AG09319 (cell line): ENCODE results near the gene SARS1.

Experiments used
- DNase-seq: peaks from one replicate; pipeline ENCODE4 v3.0.0-alpha.2; 2010; ENCODE audit warnings: low read depth; ENCODE audit errors: extremely low read depth
- TF ChIP-seq, protein P1 (sequence below): IDR thresholded peaks from 2 replicates; pipeline ENCODE4 v1.5.1; 2011; ENCODE audit warnings: low read depth, mild to moderate bottlenecking, inconsistent platforms, low read length, moderate library complexity

SARS1 gene

DNA sequence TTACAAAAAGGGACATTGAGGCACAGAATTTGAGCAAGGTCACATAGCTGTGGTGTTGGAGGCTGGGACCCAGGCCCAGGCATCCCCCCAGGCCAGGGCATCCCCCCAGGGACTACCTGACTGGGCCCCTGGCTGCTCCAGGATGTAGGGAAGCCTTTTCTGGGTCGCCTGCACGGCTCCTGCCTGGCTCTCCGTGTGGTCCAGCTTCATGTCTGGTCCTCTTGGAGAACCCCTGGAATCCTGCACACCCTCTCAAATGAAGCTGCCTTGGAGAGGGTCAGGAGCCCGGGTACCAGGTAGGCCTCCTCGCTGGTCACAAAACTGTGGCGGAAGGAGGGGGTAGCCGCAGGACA lies 34.7 kb downstream of the SARS1 start:
- DNase-seq, result no peak
- TF ChIP-seq, protein P1, sequence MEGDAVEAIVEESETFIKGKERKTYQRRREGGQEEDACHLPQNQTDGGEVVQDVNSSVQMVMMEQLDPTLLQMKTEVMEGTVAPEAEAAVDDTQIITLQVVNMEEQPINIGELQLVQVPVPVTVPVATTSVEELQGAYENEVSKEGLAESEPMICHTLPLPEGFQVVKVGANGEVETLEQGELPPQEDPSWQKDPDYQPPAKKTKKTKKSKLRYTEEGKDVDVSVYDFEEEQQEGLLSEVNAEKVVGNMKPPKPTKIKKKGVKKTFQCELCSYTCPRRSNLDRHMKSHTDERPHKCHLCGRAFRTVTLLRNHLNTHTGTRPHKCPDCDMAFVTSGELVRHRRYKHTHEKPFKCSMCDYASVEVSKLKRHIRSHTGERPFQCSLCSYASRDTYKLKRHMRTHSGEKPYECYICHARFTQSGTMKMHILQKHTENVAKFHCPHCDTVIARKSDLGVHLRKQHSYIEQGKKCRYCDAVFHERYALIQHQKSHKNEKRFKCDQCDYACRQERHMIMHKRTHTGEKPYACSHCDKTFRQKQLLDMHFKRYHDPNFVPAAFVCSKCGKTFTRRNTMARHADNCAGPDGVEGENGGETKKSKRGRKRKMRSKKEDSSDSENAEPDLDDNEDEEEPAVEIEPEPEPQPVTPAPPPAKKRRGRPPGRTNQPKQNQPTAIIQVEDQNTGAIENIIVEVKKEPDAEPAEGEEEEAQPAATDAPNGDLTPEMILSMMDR, result no peak

DNA sequence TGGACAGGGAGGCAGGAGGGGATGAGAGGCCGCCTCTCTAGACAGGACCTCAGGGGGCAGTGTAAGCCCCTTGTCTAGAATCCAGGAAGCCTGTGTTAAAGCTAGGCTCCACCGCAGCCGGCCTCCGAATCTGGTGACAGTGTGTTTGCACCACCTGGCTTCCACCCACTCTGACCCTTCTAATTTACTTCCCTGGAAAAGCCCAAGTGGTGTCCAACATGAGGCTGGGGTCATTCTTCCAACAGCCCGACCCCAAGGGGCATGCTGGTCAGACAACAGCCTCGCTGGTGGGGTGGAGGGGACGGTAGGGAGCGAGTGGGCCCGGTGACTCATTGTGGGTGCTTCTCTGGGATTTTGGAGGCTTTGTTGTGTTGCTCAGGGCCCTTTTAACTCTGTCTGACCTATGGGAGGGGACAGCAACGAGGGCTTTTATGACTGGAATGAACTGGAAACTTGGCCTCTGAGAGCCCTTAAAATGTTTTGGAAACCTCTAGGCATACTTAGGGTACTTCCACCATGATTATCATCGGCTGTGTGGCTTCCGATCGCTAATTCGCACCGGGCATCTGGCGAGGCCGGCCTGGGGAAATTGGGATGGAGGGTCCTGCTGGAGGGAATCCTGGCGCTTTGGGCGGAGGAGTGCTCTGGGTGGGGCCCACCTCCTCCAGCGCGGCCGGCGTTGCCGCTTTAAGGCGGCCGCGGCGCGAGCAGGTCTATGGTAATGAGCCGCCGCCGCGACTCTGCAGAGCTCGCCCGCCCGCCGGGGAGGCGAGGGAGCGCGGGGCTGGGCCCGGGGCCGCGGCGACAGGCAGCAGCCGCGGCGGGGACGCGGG lies 35.3 kb downstream of the SARS1 start, which contains the start of gene CELSR2:
TSS of gene CELSR2 (plus strand) at position 743 of the 833 bp plus-strand sequence. CDS start 541 bp downstream, outside the sequence.
- DNase-seq, result no peak
- TF ChIP-seq, protein P1, result no peak

DNA sequence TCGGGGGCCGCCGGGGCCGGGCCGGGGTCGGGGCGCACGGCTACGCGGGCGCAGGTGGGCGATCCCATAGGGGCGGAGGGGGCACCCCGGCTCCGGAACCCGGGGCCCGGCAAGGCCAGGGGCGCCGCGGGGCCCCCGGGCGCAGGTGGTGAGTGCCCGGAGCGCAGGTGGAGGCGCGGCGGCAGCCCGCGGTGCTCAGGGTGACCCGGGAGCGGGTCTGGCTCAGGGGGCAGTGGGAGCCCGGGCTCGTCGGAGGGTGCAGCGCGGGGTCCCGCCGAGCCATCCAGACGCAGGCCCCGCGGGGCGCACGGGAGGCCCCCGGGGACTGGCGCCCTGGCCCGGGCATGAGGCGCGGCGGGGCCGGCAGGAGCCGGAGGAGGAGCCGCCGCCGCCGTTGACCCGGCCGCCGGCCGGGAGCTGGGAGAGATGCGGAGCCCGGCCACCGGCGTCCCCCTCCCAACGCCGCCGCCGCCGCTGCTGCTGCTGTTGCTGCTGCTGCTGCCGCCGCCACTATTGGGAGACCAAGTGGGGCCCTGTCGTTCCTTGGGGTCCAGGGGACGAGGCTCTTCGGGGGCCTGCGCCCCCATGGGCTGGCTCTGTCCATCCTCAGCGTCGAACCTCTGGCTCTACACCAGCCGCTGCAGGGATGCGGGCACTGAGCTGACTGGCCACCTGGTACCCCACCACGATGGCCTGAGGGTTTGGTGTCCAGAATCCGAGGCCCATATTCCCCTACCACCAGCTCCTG lies 36.1 kb downstream of the SARS1 start:
- TF ChIP-seq, protein P1, result no peak
- no peak for DNase-seq

DNA sequence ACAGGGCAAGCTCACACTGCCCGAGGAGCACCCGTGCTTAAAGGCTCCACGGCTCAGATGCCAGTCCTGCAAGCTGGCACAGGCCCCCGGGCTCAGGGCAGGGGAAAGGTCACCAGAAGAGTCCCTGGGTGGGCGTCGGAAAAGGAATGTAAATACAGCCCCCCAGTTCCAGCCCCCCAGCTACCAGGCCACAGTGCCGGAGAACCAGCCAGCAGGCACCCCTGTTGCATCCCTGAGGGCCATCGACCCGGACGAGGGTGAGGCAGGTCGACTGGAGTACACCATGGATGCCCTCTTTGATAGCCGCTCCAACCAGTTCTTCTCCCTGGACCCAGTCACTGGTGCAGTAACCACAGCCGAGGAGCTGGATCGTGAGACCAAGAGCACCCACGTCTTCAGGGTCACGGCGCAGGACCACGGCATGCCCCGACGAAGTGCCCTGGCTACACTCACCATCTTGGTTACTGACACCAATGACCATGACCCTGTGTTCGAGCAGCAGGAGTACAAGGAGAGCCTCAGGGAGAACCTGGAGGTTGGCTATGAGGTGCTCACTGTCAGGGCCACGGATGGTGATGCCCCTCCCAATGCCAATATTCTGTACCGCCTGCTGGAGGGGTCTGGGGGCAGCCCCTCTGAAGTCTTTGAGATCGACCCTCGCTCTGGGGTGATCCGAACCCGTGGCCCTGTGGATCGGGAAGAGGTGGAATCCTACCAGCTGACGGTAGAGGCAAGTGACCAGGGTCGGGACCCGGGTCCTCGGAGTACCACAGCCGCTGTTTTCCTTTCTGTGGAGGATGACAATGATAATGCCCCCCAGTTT lies 36.9 kb downstream of the SARS1 start:
- no peak for DNase-seq
- TF ChIP-seq, protein P1, result no peak

DNA sequence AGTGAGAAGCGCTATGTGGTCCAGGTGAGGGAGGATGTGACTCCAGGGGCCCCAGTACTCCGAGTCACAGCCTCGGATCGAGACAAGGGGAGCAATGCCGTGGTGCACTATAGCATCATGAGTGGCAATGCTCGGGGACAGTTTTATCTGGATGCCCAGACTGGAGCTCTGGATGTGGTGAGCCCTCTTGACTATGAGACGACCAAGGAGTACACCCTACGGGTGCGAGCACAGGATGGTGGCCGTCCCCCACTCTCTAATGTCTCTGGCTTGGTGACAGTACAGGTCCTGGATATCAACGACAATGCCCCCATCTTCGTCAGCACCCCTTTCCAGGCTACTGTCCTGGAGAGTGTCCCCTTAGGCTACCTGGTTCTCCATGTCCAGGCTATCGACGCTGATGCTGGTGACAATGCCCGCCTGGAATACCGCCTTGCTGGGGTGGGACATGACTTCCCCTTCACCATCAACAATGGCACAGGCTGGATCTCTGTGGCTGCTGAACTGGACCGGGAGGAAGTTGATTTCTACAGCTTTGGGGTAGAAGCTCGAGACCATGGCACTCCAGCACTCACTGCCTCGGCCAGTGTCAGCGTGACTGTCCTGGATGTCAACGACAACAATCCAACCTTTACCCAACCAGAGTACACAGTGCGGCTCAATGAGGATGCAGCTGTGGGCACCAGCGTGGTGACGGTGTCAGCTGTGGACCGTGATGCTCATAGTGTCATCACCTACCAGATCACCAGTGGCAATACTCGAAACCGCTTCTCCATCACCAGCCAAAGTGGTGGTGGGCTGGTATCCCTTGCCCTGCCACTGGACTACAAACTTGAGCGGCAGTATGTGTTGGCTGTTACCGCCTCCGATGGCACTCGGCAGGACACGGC lies 37.8 kb downstream of the SARS1 start:
- DNase-seq, result no peak
- TF ChIP-seq, protein P1, result no peak

DNA sequence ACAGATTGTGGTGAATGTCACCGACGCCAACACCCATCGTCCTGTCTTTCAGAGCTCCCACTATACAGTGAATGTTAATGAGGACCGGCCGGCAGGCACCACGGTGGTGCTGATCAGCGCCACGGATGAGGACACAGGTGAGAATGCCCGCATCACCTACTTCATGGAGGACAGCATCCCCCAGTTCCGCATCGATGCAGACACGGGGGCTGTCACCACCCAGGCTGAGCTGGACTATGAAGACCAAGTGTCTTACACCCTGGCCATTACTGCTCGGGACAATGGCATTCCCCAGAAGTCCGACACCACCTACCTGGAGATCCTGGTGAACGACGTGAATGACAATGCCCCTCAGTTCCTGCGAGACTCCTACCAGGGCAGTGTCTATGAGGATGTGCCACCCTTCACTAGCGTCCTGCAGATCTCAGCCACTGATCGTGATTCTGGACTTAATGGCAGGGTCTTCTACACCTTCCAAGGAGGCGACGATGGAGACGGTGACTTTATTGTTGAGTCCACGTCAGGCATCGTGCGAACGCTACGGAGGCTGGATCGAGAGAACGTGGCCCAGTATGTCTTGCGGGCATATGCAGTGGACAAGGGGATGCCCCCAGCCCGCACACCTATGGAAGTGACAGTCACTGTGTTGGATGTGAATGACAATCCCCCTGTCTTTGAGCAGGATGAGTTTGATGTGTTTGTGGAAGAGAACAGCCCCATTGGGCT lies 38.6 kb downstream of the SARS1 start:
- no peak for DNase-seq

More for the DNA sequence above, 38.6 kb downstream of the SARS1 start:
- TF ChIP-seq, protein P1, result no peak
